HG02852 (cell line): ENCODE measurements around the gene THRSP.
"Not testable (repeated sequence)": the region's sequence is repeated elsewhere in the genome, so short reads cannot be mapped to it uniquely, and the experiment has no call there.

Experiments used
- ATAC-seq: cut with Tn5 transposase; IDR thresholded peaks from one replicate; pipeline ENCODE4 v1.9.1; 2021; ENCODE audit warnings: mild to moderate bottlenecking, moderate library complexity; ENCODE audit not compliant: unreplicated experiment

The THRSP gene

DNA sequence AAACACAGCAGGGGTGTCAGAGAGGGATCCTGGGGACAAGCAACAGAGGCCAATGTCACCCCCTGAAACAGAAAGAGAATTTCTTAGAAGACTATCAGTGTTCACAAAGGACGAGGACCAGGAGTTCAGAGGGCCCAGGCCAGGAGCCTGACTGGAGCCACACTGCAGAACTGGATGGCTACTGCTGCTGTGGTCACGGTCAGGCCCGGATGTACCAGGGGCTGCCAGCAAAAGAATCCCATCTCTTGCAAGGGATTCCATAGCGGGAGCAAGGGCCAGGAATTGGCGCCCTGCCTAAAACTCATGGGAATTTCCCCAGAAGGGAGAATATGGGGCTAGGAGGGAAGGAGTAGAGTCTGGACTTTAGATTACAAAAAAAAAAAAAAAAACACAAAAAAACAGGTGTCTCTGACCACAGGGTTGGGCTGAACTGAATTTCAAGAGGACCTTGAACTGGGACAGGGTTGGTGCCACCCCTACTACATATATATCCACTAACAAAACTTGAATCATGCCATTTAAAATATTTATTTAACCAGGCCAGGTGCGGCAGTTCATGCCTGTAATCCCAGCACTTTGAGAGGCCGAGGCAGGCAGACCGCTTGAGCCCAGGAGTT, 24.9 kb upstream of the THRSP start:
- no peak for ATAC-seq

DNA sequence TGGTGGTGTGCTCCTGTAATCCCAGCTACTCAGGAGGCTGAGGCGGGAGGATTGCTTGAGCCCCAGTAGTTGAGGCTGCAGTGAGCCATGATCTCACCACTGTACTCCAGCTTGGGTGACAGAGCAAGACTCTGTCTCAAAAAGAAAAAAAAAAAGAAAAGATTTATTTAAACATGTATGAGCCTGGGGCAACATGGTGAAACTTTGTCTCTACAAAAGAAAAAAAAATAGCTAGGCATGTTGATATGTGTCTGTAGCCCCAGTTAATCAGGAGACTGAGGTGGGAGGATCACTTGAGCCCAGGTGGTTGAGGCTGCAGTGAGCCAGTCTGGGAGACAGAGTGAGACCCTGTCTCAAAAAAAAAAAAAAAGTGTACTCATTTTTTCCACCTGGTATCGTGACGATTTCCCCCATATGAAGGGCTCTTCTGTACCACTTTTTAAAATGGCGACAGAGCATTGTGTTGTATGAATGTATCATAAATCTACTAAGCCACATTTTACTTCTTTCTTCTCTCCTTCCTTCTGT, 24.2 kb upstream of the THRSP start:
- ATAC-seq, result no peak

DNA sequence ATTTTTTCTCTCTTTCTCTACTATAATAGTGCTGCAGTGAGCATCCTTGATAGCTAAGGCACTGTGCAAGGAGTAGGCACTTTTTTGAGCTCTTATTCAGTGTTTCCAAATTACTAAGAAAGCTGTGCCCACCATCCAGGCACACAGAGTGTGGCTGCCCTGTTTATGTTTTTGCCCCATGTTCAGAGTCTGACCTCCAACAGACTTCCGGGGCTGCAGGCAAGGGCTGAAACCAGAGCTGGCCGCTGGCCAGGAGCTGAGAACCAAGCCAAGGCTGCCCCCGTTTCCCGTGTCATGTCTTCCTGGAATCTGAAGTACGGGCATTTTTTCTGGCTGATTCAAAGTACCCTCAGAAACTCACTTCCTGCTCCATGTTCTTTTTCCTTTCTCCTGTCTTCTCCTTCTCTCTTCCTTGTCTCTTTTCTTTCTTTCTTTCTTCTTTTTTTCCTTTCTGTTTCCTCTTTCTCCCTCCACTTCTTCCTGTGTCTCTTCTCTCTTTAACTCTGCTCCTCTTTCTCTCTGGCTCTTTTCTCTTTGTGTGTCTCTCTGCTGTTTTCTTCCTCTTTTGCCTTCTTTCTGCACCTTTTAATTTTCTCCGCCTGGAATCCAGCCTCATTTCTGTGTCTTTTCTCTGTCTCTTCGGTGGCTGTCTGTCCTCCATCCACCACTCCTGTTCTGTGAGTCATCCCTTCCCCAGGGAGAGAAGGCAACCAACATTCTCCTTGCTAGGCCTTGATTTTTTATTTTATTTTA, 23.6 kb upstream of the THRSP start:
- ATAC-seq, result peak; percentile 51

DNA sequence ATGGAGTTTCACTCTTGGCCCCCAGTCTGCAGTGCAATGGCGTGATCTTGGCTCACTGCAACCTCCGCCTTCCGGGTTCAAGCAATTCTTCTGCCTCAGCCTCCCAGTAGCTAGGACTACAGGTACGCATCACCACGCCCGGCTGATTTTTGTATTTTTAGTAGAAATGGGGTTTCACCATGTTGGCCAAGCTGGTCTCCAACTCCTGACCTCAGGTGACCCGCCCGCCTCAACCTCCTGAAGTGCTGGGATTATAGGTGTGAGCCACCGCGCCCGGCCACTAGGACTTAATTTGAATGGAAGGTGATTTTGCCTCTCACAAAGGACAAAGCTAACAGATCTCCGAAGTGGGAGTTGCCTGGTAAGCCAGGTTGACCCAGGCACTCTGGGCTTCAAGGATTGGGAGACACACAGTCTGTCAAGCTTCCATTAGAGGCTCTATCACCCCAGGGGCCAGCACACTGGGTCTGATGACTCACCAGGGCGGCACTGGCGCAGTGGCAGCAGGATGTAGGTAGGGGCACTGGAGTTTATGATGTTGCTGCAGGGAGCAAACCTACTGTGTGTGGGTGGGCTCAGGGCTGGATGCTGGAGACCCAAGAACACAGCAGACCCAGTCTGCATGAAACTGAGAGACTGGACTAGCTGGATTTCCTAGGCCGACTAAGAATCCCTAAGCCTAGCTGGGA, 22.8 kb upstream of the THRSP start:
- no peak for ATAC-seq

DNA sequence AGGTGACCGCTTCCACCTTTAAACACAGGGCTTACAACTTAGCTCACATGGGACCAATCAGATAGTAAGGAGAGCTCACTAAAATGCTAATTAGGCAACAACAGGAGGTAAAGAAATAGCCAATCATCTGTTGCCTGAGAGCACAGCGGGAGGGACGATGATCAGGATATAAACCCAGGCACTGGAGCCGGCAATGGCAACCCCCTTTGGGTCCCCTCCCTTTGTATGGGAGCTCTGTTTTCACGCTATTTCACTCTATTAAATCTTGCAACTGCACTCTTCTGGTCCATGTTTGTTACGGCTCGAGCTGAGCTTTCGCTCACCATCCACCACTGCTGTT, 22.3 kb upstream of the THRSP start:
- ATAC-seq, result not testable (repeated sequence)

DNA sequence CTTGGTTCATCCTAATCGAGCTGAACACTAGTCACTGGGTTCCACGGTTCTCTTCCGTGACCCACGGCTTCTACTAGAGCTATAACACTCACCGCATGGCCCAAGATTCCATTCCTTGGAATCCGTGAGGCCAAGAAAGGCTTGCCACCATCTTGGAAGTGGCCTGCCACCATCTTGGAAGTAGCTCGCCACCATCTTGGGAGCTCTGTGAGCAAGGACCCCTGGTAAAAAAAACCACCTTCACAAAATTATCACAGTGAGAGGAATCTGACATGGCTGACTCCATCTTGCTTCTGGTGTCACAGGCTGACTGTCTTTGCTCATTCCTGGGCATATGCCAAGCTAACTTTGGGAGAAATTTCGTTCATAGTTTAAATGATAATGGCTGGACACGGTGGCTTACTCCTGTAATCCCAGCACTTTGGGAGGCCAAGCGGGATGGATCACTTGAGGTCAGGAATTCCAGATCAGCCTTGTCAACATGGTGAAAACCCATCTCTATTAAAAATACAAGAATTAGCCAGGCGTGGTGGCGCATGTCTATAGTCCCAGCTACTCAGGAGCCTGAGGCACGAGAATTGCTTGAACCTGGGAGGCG, 21.7 kb upstream of the THRSP start:
- no peak for ATAC-seq

DNA sequence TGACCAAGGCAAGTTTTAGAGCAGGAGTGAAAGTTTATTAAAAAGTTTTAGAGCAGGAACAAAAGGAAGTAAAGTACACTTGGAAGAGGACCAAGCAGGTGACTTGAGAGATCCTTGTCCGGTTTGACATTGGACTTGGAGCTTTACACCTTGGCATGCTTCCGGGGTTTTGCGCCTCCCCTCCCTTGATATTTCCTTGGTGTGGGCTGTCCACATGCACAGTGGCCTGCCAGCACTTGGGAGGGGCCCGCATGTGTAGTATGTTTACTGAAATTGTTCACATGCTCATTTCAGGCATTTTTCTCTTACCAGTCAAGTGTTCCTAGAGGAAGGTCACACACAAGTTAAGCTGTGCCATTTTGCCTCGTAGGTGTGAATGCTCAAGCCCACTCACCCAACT, 19.0 kb upstream of the THRSP start:
- ATAC-seq, result no peak

DNA sequence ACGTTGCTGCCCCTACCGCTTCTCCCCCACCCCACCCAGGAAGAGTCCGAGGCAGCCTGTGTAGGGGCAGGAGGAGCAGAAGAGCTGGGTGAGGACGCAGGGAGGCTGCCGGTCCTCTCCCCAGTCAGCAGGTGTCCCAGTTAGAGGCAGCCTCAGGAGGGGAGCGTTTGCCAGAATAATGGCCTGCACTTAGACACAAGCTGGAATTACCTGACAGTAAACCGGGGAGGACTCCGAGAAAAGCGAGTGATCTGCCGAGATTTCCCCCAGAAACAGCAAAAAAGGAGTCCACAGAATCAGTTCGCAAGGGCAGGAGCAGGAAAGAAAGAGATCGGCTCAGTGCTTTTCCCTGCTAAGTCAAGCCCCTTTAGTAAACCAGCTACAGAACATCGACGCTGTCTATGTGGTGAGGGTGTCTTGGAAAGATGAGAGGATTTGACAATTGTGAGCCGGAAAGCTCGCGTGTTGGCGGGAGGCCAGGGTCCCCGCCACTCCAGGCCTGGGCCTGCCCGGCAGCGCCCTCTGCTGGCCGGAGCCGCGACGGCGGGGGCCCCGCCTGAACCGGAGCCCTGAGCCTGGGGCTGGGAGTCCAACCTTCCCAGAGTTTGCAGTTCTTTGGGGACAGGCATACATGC, 17.7 kb upstream of the THRSP start:
- ATAC-seq, result peak; percentile 67

DNA sequence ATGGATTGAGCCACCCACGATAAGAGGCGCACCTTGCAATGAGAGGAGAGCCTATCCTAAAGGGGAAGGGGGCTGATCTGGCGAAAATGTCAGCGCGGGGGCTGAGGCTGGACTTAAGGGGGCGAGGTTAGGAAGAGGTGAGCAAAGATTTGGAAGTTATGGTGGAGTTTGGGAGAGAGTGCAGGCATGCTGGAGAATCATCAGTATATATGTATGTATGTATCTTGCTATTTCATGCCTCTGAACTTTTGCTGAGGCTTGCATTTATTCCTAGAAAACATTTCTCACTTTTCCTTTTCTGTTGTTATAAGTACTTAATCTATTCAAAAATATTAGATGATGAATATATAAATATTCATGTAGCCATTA, 17.2 kb upstream of the THRSP start:
- no peak for ATAC-seq

DNA sequence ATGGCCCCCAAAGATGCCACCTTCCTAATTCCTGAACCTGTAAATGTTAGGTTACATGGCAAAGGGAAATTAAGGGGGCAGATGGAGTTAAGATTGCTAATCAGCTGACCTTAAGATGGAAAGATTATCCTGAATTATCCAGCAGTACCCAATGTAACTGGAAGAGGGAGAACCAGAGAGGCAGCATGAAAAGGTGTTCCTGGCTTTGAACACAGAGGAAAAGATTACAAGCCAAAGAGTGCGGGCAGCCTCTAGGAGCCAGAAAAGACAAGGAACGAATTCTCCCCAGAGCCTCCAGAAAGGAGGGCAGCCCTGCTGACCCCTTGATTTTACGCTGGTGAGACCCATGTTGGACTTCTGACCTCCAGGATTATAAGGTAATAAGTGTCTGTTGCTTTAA, 15.1 kb upstream of the THRSP start:
- ATAC-seq, result no peak

DNA sequence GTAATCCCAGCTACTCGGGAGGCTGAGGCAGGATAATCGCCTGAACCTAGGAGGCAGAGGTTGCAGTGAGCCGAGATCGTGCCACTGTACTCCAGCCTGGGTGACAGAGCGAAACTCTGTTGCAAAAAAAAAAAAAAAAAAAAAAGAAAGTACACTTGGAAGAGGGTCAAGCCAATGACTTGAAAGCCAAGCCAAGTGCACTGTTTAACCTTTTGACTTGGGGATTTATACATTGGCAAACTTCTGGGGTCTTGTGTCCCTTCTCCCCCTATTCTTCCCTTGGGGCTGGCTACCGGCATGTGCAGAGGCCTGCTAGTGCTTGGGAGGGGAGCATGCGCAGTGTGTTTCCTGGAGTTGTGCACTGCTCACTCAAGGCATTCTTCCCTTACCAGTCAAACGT, 14.3 kb upstream of the THRSP start:
- ATAC-seq, result no peak

DNA sequence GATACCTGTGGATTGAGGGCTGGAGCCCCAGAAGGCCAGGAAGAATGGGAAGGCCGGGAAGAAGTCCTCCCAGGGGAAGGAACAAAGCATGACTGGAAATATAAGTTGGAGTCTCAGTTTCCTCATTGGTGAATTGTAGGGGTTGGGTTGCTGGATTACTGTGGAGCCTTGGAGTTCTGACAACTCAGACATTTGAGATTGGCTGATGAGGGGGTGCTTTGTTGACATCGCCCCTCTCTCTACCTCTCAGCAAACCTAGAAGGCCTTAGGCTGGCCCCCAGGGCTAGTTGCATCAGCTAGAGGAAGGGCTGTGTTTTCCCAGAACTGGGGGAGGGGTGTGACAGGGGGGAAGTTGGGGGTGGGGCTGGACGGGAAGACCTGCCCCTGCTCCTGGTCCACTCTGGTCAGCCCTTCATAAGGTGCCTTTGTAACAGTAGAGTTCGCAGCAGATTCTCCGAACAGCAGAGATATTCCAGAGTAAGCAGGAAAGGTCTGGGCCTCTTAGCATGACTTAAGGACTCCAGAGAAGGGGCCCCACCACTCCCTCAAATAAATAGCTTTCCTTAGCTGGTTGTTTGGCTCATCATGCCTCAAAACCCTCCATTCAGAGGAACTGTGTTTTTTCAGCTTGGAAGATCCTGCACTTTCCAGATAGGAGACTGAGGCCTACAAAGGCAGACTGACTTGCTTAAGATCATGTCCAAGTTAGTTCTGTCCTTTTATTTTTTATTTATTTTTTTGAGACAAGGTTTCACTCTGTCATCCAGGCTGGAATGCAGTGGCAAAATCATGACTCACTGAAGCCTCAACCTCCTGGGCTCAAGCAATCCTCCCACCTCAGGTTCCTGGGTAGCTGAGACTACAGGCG, 12.5 kb upstream of the THRSP start:
- no peak for ATAC-seq

DNA sequence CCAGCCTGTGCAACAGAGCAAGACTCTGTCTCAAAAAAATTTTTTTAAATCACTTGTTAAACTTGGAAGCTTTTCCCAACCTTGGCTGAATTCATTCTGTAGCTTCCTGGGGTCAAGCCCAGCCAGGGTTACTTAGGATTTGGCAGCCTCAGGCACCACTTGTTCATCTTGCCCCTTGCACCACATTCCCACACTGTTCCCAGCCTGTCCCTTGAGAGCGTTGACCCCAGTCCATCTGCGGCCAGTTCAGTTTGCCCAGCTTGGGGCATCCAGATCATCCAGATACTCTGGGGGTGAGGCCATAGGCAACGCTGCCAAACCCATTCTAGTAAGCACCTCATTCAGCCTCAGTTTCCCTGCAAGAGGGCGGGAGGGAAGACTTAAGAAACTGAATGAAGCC, 8.7 kb upstream of the THRSP start:
- ATAC-seq, result no peak

DNA sequence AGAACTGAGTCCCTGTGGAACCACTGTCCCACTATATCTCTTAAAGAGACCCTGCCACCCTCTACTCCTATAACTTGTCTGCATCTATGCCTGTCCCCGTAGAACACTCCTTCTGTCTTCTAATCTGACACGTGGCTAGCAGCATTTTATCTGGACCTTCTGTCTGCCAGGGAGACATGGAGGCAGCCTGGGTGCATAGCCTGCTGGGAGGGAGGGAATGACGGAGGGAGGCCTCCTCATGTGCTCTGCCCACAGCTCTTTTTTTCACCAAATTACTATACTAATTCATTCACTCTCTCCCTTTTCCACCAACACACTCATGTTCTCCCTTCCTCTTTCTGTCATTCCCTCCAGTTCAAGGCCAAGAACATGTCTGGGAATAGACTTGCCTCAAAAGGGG, 7.6 kb upstream of the THRSP start:
- no peak for ATAC-seq

DNA sequence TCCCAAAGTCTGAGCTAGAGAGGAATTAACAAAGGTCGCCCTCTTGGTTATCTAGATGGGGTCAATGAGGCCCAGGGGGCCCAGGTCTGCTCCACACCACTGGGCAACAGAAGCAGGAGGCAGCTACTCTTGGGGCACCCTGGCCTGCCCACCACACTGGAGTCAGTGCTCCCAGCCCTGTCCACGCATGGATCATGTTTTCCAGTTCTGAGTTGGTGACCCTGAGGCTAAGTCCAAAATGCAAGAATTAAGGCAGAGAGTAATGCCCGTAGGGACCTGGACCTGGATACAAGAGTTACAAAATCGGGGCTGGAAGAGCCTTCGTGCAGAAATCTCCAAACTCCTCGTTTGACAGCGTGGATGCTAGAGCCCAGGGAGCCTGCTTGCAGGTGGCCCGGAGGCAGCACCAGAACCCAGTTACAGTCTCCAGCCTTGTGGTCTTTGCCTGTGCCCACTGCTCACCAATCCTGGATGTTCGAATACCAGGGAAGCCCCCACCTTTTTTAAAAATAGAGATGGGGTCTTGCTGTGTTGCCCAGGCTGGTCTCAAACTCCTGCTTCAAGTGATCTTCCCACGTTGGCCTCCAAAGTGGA, 6.1 kb upstream of the THRSP start:
- ATAC-seq, result no peak

DNA sequence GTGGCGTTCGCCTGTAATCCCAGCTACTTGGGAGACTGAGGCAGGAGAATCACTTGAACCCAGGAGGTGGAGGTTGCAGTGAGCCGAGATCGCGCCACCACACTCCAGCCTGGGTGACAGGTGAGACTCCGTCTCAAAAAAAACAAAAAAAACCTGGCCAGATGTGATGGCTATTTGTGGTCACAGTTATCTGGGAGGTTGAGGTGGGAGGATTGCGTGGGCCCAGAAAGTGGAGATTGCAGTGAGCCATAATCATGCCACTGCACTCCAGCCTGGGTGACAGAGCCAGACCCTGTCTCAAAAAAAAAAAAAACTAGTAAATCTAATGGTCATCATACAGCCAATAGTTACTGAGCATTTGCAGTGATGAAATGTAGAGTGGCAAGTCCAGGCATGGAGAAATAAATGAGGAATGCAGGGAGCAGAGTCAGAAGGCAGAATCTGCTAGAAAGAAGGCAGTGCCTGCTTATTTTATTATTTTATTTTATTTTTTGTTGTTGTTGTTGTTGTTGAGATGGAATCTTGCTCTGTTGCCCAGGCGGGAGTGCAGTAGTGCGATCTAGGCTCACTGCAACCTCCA, 3.8 kb upstream of the THRSP start:
- not testable (repeated sequence) for ATAC-seq

DNA sequence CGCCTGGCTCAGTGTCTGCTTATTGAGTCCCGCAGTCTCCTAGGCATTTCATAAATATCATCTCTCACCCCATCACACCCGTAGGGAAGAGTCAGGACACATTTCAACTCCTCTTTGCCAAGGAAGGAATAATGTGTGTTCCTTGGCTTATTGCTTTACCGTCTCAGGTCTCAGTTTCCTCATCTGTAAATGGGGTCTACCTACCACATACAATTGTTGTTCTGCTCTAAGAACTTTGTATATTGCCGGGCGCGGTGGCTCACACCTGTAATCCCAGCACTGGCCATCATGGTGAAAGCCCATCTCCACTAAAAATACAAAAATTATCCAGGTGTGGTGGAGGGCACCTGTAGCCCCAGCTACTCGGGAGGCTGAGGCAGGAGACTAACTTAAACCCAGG, 3.1 kb upstream of the THRSP start:
- ATAC-seq, result no peak

DNA sequence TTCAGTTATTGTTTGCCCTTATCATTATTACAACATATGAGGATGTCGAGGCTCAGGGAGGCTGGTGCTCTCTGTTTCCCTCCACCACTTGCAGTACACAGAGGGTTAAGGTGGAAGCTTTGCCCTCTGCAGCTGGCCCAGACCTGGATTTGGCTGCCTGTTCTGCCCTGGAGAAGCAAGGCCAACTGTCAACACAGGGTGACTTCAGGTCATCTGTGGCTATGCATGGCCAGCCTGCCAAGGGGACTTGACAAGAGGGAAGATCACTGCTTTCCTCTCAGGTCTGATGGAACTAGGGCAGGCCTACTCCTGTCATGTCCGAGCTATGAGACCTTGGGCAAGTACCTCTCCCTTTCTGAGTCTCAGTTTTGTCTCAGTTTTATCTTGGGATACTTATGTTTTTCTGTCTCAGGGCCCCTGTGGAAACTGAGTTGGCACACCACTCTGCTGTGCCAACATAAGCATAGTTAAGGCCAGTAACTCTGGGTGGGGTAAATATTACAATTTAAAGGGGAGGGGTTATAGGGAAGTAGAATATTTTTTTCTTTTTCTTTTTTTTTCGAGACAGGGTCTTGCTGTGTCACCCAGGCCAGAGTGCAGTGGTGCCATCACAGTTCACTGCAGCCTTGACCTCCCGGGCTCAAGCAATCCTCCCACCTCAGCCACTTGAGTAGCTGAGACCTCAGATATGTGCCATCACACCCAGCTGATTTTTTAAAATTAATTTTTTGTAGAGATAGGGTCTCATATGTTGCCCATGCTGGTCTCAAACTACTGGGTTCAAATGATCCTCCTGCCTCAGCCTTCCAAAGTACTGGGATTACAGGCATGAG, 2.4 kb upstream of the THRSP start:
- ATAC-seq, result no peak

DNA sequence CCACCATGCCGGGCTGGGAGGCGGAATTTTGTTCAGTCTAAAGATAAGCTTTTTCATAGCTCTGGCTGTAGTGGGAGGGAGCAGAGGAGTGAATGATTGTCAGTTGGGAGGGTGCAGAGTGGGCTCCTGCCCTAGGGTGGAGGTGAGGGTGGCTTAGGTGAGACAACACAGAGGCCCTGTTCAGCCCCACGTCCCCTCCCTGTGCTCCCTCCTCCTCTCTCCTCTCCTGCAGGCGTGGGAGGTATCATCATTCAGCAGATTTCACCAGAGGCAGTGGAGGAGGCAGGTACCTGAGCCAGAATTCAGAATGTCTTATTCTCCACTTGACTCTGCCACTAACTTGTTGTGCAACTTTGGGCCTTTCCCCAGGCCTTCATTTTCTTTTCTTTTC, 1.7 kb upstream of the THRSP start:
- ATAC-seq, result no peak
